NCI-H774 (cell line): ENCODE data around the gene MYH16.
"Not testable (repeated sequence)": the region's sequence is repeated elsewhere in the genome, so short reads cannot be mapped to it uniquely, and the experiment has no call there.

Experiments used
- DNase-seq: peaks from one replicate; lab custom pipeline; 2025; lab: John Stamatoyannopoulos, UW

MYH16 gene

DNA sequence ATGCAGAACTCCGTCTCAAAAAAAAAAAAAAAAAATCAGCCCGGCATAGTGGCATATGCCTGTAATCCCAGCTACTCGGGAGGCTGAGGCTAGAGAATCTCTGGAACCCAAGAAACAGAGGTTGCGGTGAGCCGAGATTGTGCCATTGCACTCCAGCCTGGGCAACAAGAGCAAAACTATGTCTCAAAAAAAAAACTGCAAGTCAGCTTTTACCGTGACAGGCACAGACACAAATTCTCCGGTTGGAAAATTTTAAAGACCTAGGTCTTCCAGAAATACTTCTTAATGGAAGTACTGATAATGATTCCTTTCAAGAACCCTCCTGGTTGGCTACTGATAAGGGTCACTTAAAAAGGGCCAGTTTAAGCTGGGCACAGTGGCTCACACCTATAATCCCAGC is 82.5 kb downstream of the MYH16 start:
- no peak for DNase-seq

DNA sequence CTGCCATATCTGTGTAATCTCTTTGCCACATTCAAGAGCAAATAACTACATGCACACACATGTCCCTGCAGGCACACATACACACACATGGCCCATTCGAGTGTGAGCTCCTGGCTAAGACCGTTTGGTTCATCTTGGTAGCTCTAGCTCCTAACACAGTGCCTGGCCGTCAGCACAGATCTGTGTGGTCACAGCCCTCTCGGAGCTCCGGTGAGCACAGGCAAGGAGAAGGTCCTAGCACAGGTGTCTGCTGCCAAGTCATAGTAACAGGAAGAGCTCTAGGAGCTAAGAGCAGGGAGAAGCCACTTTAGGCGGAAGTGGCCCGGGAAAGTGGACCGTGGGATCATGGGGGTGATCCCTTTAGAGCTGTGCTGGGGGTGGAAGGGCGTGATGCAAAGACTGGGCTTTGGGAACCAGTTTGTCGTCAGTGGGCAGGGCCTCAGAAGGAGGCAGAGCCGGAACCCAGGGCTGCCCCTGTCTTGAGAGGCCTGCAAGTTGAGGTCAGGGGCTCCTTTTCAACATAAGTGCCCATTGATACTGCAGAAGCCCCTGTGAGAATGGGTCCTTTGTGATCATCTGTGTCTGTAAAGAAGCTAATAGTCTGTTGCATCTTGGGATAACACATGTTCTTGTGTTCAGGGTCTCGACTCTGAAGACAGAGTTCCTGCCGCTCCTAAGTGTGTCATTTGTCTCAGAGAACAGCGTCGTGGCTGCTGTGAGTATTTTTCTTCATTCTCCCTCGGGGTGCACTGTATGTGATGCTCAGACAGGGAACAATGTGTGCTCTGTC is 85.3 kb downstream of the MYH16 start:
- no peak for DNase-seq

DNA sequence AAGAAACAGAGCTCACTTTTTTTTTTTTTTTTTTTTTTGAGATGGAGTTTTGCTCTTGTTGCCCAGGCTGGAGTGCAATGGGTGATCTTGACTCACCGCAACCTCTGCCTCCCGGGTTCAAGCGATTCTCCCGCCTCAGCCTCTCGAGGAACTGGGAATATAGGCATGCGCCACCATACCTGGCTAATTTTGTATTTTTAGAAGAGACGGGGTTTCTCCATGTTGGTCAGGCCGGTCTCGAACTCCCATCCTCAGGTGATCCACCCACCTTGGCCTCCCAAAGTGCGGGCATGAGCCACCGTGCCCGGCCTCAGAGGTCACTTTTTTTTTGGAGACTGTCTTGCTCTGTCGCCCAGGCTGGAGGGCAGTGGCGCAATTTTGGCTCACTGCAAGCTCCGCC is 85.9 kb downstream of the MYH16 start:
- DNase-seq: not testable (repeated sequence)

- DNase-seq: no peak
These were observed 87.0 kb downstream of the MYH16 start for GRCh38 chr7:99359465-99360154.
